CD14-positive monocyte (primary cell): ENCODE results near the gene HOXC9. TPM values are rescaled to one million over a fixed set of nuclear protein-coding genes. Genes with fewer than 3 reads are reported as not detected.

Experiments
- DNase-seq, 3 donors: peaks; one replicate each; pipeline ENCODE4 v3.0.0-alpha.2; 2011 to 2022
- H2AFZ ChIP-seq: 2 replicates; pipeline ENCODE4 v1.6.0; 2012; ENCODE audit warnings: mild to moderate bottlenecking, low read depth, low read length, inconsistent platforms; ENCODE audit not compliant: insufficient read depth, poor library complexity, severe bottlenecking
- H3K27ac ChIP-seq, 2 donors: 1 replicate in 1 of 2; 2 replicates in 1 of 2; pipeline ENCODE4 v1.5.1; 2012 to 2013; ENCODE audit warnings: low read length in 2 of 2, control low read depth in 1 of 2, inconsistent platforms in 1 of 2, low read depth in 1 of 2, mild to moderate bottlenecking in 1 of 2
- H3K27me3 ChIP-seq, 2 donors: one replicate each; pipeline versions ENCODE4 v1.6.0 to v1.6.1; 2011 to 2013; ENCODE audit warnings: low read length in 2 of 2; ENCODE audit not compliant: control insufficient read depth in 2 of 2, insufficient read depth in 2 of 2
- H3K36me3 ChIP-seq, 2 donors: replicated peaks in 1 of 2; 1 replicate in 1 of 2; 2 replicates in 1 of 2; pipeline versions ENCODE4 v1.5.1 to v1.6.1; 2012 to 2013; ENCODE audit warnings: low read length in 2 of 2, control low read depth in 1 of 2, inconsistent platforms in 1 of 2, mild to moderate bottlenecking in 1 of 2; ENCODE audit not compliant: insufficient read depth in 2 of 2, control insufficient read depth in 1 of 2
- H3K4me1 ChIP-seq, 2 donors: 1 replicate in 1 of 2; 2 replicates in 1 of 2; pipeline versions ENCODE4 v1.5.1 to v1.6.1; 2012 to 2013; ENCODE audit warnings: low read length in 2 of 2, control low read depth in 1 of 2, inconsistent platforms in 1 of 2, mild to moderate bottlenecking in 1 of 2, moderate library complexity in 1 of 2; ENCODE audit not compliant: insufficient read depth in 2 of 2, control insufficient read depth in 1 of 2
- H3K4me2 ChIP-seq: replicated peaks from 2 replicates; pipeline ENCODE3; 2012; ENCODE audit warnings: low read length, moderate library complexity, mild to moderate bottlenecking; ENCODE audit not compliant: poor library complexity, severe bottlenecking; ENCODE audit errors: extremely low read depth
- H3K4me3 ChIP-seq, 3 experiments: fragments of 200-600 bp in 1 of 3; sonication (generic) in 1 of 3; replicated peaks in 1 of 3; 1 replicate in 2 of 3; 2 replicates in 1 of 3; pipeline ENCODE4 v1.5.1; 2011 to 2013; ENCODE audit warnings: low read length in 3 of 3, mild to moderate bottlenecking in 3 of 3, control low read depth in 2 of 3, low read depth in 2 of 3, inconsistent platforms in 1 of 3, moderate library complexity in 1 of 3
- H3K79me2 ChIP-seq: 2 replicates; pipeline ENCODE4 v1.6.0; 2012; ENCODE audit warnings: mild to moderate bottlenecking, control low read depth, inconsistent platforms, low read length, moderate library complexity; ENCODE audit not compliant: insufficient read depth
- H3K9ac ChIP-seq: 2 replicates; pipeline ENCODE4 v1.6.0; 2017; ENCODE audit warnings: low read length, mild to moderate bottlenecking; ENCODE audit not compliant: insufficient read depth, poor library complexity, severe bottlenecking
- H3K9me3 ChIP-seq, 2 donors: replicated peaks in 1 of 2; 1 replicate in 1 of 2; 2 replicates in 1 of 2; pipeline versions ENCODE4 v1.5.1 to v1.6.1; 2012 to 2013; ENCODE audit warnings: low read length in 2 of 2, control low read depth in 1 of 2; ENCODE audit not compliant: control insufficient read depth in 1 of 2, insufficient read depth in 1 of 2
- H4K20me1 ChIP-seq: 2 replicates; pipeline ENCODE4 v1.6.0; 2012; ENCODE audit warnings: mild to moderate bottlenecking, low read length, control low read depth, moderate library complexity; ENCODE audit not compliant: insufficient read depth
- H3K27ac Mint-ChIP-seq, 7 donors: one replicate each; pipeline ENCODE4 v1.8.0; 2020; ENCODE audit warnings: mild to moderate bottlenecking in 7 of 7, mixed read lengths in 7 of 7, moderate library complexity in 6 of 7, inconsistent platforms in 2 of 7
- H3K27me3 Mint-ChIP-seq, 3 donors: one replicate each; pipeline ENCODE4 v1.8.0; 2021 to 2022; ENCODE audit warnings: low read depth in 3 of 3, mild to moderate bottlenecking in 3 of 3, mixed read lengths in 3 of 3, moderate library complexity in 3 of 3, inconsistent platforms in 1 of 3
- H3K36me3 Mint-ChIP-seq, 2 donors: one replicate each; pipeline ENCODE4 v1.8.0; 2020; ENCODE audit warnings: mixed read lengths in 2 of 2, inconsistent platforms in 1 of 2, mild to moderate bottlenecking in 1 of 2
- H3K4me1 Mint-ChIP-seq: one replicate; pipeline ENCODE4 v1.8.0; 2020; ENCODE audit warnings: mild to moderate bottlenecking, mixed read lengths
- H3K4me3 Mint-ChIP-seq, 2 donors: one replicate each; pipeline ENCODE4 v1.8.0; 2020; ENCODE audit warnings: mild to moderate bottlenecking in 2 of 2, mixed read lengths in 2 of 2, moderate library complexity in 1 of 2
- H3K9me3 Mint-ChIP-seq, 7 donors: one replicate each; pipeline ENCODE4 v1.8.0; 2020 to 2022; ENCODE audit warnings: mixed read lengths in 7 of 7, mild to moderate bottlenecking in 6 of 7, moderate library complexity in 6 of 7, inconsistent platforms in 2 of 7
- WGBS: methylation state at CpG from one replicate; pipeline ENCODE4 v1.1.5; 2013; ENCODE audit warnings: missing lambda C conversion rate; ENCODE audit not compliant: insufficient coverage; 5-methylcytosine and 5-hydroxymethylcytosine counted together
- intact Hi-C, 2 donors: fragments of 100-400 bp; cut with micrococcal nuclease; formaldehyde crosslinking; loops; one replicate each; pipeline versions ENCODE4 v1.15.0 to v1.15.1; 2023
- polyA plus RNA-seq, 3 donors: library from polyadenylated mRNA; depleted of rRNA in 1 of 3; unstranded in 2 of 3; stranded (reverse) in 1 of 3; fragments of 300-500 nt in 2 of 3; fragments of >200 nt in 1 of 3; fragmentation: Illumina TruSeq in 2 of 3; gene quantifications; 1 replicate in 2 of 3; 2 replicates in 1 of 3; pipeline ENCODE4 v1.2.3, GENCODE V29; 2012 to 2021
- TF ChIP-seq, protein P1 (sequence below): fragments of 200-600 bp; IDR thresholded peaks from one replicate; pipeline ENCODE4 v1.8.0; 2022; ENCODE audit warnings: antibody characterized with exemption, mild to moderate bottlenecking

HOXC9 gene
- polyA plus RNA-seq, 3 donors: not detected

DNA sequence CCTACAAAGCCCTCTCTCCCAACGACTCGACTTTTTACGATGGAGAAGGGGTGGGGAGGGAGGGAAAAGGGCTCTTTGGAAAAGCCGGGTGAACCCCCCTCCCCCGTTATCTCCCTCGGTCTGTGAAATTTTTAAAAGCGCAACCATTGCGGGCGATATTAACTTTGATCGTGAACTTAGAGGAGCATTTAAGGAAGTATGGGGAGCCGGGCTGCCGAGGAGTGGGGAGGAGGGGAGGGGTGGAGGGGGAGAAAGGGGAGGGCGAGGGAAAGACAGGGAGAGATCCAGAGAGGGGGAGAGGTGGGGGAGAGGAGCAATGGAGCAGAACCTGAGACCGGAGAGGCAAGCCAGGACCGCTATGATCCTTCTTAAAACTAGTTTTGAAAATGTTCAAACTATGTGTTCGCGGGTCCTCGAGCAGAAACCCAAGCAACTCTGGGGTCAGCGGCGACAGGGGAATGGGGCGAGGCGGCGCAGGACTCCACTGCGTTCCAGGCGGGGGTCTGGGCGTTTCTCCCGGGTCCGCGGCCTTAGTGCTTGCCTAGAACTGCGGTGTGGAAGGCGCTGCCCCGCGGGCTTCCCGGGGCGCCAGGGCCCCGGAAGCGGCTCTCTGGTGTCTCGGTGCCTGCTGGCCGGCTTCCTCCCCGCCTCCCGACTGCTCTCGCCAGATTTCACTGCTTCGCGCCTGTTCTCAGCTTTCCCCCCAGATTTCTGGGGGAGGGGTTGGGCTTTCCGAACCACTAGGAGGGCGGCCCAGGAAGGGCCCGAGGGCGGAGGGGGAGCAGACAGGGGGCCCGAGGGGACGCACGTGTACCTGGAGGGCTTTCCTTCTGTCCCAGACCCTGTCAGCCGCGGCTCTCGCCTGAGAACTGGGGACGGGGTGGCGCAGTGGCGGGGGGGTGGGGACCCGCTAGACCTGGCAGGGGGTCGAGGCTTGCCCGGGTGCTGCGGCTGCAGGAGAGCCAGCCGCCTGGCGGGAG, 25.6 kb upstream of the HOXC9 start, which contains the start of gene HOTAIR:
Gene HOTAIR (minus strand): TSS at position 871 of the 980 bp plus-strand sequence.
- TF ChIP-seq, protein P1, sequence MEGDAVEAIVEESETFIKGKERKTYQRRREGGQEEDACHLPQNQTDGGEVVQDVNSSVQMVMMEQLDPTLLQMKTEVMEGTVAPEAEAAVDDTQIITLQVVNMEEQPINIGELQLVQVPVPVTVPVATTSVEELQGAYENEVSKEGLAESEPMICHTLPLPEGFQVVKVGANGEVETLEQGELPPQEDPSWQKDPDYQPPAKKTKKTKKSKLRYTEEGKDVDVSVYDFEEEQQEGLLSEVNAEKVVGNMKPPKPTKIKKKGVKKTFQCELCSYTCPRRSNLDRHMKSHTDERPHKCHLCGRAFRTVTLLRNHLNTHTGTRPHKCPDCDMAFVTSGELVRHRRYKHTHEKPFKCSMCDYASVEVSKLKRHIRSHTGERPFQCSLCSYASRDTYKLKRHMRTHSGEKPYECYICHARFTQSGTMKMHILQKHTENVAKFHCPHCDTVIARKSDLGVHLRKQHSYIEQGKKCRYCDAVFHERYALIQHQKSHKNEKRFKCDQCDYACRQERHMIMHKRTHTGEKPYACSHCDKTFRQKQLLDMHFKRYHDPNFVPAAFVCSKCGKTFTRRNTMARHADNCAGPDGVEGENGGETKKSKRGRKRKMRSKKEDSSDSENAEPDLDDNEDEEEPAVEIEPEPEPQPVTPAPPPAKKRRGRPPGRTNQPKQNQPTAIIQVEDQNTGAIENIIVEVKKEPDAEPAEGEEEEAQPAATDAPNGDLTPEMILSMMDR: no peak
- Mint-ChIP-seq H3K27me3 (peaks cover 96 to 100% (median 99%) of the 10 kb centered on the region in 3 donors), H3K4me3 (peak within 1 kb of the TSS; percentile 67 to 86), H3K9me3 (peaks cover 6 to 68% (median 44%) of the 10 kb centered on the region in 7 donors), H3K4me1 (peaks cover 27% of the 10 kb centered on the region), H3K27ac (peak within 1 kb of the TSS in 2 of 7 donors; percentile 38 to 63), H3K36me3 (peaks cover 7 to 18% of the 10 kb centered on the region in 2 donors)
- peaks cover 99 to 100% of the 10 kb centered on the region in 2 donors for H3K27me3 ChIP-seq
- H3K4me3 ChIP-seq: peak within 1 kb of the TSS; percentile 32 to 71 (median 35)
- no peak within 1 kb of the TSS for H3K27ac ChIP-seq
- no peaks in the 10 kb centered on the region for H3K79me2 ChIP-seq
- H4K20me1 ChIP-seq: no peaks in the 10 kb centered on the region
- H3K4me2 ChIP-seq: peak within 1 kb of the TSS; percentile 72
- WGBS: 3% methylated on average over 52 of the region's 63 CpGs
- H3K9ac ChIP-seq: no peak within 1 kb of the TSS
- H3K9me3 ChIP-seq: peaks cover 20 to 81% of the 10 kb centered on the region in 2 donors
- intact Hi-C loops: loop anchor here in 1 of 2 donors (10.0 kb wide), 1 partner anchor 60 kb away; the partner anchor contains the start of gene HOXC5
- DNase-seq: peak in 2 of 3 donors; percentile 23 to 39
- no peaks in the 10 kb centered on the region for H3K36me3 ChIP-seq
- peak within 1 kb of the TSS; percentile 68 for H2AFZ ChIP-seq
- peaks cover 10 to 23% of the 10 kb centered on the region in 2 donors for H3K4me1 ChIP-seq

DNA sequence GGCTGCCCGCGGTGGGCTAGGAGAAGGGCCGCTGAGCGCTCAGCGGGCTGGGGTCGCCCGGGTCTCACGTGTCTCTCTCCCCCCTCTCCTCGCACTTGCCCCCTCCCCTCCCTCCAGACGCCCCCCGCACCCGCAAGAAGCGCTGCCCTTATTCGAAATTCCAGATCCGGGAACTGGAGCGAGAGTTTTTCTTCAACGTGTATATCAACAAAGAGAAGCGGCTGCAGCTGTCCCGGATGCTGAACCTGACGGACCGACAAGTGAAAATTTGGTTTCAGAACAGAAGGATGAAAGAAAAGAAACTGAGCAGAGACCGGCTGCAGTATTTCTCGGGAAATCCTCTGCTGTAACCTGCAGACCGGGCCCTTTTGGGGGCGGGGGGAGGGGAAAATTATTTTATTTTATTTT, 24.9 kb upstream of the HOXC9 start:
- no peaks in the 10 kb centered on the region for H3K79me2 ChIP-seq
- H3K27ac Mint-ChIP-seq: no peak overlapping the region
- peak overlapping the region; percentile 68 for H2AFZ ChIP-seq
- no peaks in the 10 kb centered on the region for H4K20me1 ChIP-seq
- H3K4me1 Mint-ChIP-seq: peaks cover 27% of the 10 kb centered on the region
- WGBS: 10% methylated on average over 19 of the region's 25 CpGs
- peaks cover 10 to 18% of the 10 kb centered on the region in 2 donors for H3K36me3 Mint-ChIP-seq
- H3K4me3 Mint-ChIP-seq: peak overlapping the region in 1 of 2 donors; percentile 86
- H3K9me3 Mint-ChIP-seq: peaks cover 6 to 70% (median 48%) of the 10 kb centered on the region in 7 donors
- TF ChIP-seq, protein P1: no peak
- H3K27ac ChIP-seq: no peak overlapping the region
- intact Hi-C loops: loop anchor here in 1 of 2 donors (10.0 kb wide), 1 partner anchor 60 kb away; the partner anchor contains the start of gene HOXC5
- H3K27me3 Mint-ChIP-seq: peaks cover 96 to 100% (median 99%) of the 10 kb centered on the region in 3 donors
- peaks cover 10 to 23% of the 10 kb centered on the region in 2 donors for H3K4me1 ChIP-seq
- peak overlapping the region; percentile 72 for H3K4me2 ChIP-seq
- no peaks in the 10 kb centered on the region for H3K36me3 ChIP-seq
- H3K9me3 ChIP-seq: peaks cover 24 to 86% of the 10 kb centered on the region in 2 donors
- H3K4me3 ChIP-seq: no peak overlapping the region
- no peak for DNase-seq
- H3K9ac ChIP-seq: no peak overlapping the region
- H3K27me3 ChIP-seq: peaks cover 99 to 100% of the 10 kb centered on the region in 2 donors
